Activated naive CD4-positive, alpha-beta T cell treated with Interleukin-2 at 50 U/mL for 16 hours (primary cell): ENCODE data around the gene MAP3K2.
"Not testable (repeated sequence)": the region's sequence is repeated elsewhere in the genome, so short reads cannot be mapped to it uniquely, and the experiment has no call there.

Experiments
- DNase-seq: peaks from one replicate; pipeline ENCODE4 v3.0.0-alpha.2; 2020

MAP3K2 gene

GRCh38 chr2:127381762-127382161, 6.0 kb downstream of the MAP3K2 start:
- DNase-seq = no peak

GRCh38 chr2:127379712-127380355, 7.9 kb downstream of the MAP3K2 start:
- DNase-seq = no peak

GRCh38 chr2:127378720-127379119, 9.1 kb downstream of the MAP3K2 start:
- no peak for DNase-seq

- no peak for DNase-seq
Observed at GRCh38 chr2:127377262-127377661, 10.5 kb downstream of the MAP3K2 start.

GRCh38 chr2:127376257-127376656, 11.5 kb downstream of the MAP3K2 start:
- no peak for DNase-seq

- no peak for DNase-seq
Observed at GRCh38 chr2:127373362-127374083, 14.3 kb downstream of the MAP3K2 start.

- no peak for DNase-seq
Observed at GRCh38 chr2:127371037-127371436, 16.7 kb downstream of the MAP3K2 start.

- DNase-seq = no peak
Observed at GRCh38 chr2:127370010-127370409, 17.8 kb downstream of the MAP3K2 start.

GRCh38 chr2:127365211-127365643, 22.5 kb downstream of the MAP3K2 start:
- no peak for DNase-seq

- DNase-seq = no peak
Observed at GRCh38 chr2:127362971-127363370, 24.8 kb downstream of the MAP3K2 start.

- DNase-seq = no peak
Observed at GRCh38 chr2:127361929-127362885, 25.6 kb downstream of the MAP3K2 start.

GRCh38 chr2:127360242-127360641, 27.5 kb downstream of the MAP3K2 start:
- no peak for DNase-seq

- no peak for DNase-seq
Observed at GRCh38 chr2:127359520-127359919, 28.3 kb downstream of the MAP3K2 start.

- no peak for DNase-seq
Observed at GRCh38 chr2:127358971-127359370, 28.8 kb downstream of the MAP3K2 start.

- no peak for DNase-seq
Observed at GRCh38 chr2:127358044-127358443, 29.7 kb downstream of the MAP3K2 start.

GRCh38 chr2:127357591-127357990, 30.2 kb downstream of the MAP3K2 start:
- DNase-seq = no peak

- DNase-seq = no peak
Observed at GRCh38 chr2:127356531-127356930, 31.2 kb downstream of the MAP3K2 start.

- DNase-seq = peak; percentile 26
Observed at GRCh38 chr2:127355407-127356008, 32.3 kb downstream of the MAP3K2 start.

GRCh38 chr2:127353873-127354676, 33.7 kb downstream of the MAP3K2 start:
- DNase-seq = not testable (repeated sequence)

GRCh38 chr2:127353223-127353622, 34.6 kb downstream of the MAP3K2 start:
- DNase-seq = not testable (repeated sequence)

- no peak for DNase-seq
Observed at GRCh38 chr2:127351603-127352002, 36.2 kb downstream of the MAP3K2 start.

GRCh38 chr2:127348426-127349000, 39.3 kb downstream of the MAP3K2 start:
- no peak for DNase-seq
